ENCODE data around the gene AGTRAP. TPM values are rescaled to one million over a fixed set of nuclear protein-coding genes. Genes with fewer than 3 reads are reported as not detected.

Gene AGTRAP
- total and polyA plus RNA-seq, 9 of the 15 experiments (the other 6 are each of a cell fraction or from before 2014, with no cell fraction given), result 26.8 to 105 (median 57.5) TPM

- TF ChIP-seq ARID3A (IDR thresholded peaks at IDR 0.05; ENCODE audit: borderline replicate concordance, low read depth, low read length), result no peak
- TF ChIP-seq CTBP1 (IDR thresholded peaks at IDR 0.05; ENCODE audit: borderline replicate concordance), result peak; percentile 97
- TF ChIP-seq ZBTB40 (IDR thresholded peaks at IDR 0.05), result peak; percentile 69
- no peak for TF ChIP-seq ZBTB40 (CRISPR knock-in tag; IDR thresholded peaks at IDR 0.05)
- TF ChIP-seq VEZF1 (CRISPR knock-in tag; IDR thresholded peaks at IDR 0.05), result peak; percentile 91
- TF ChIP-seq NR0B1 (IDR thresholded peaks at IDR 0.05; ENCODE audit: partially characterized antibody), result no peak
- TF ChIP-seq NFYB (IDR thresholded peaks at IDR 0.05; ENCODE audit: extremely low read depth, insufficient read length), result no peak
- no peak for TF ChIP-seq MBD1 (CRISPR knock-in tag; IDR thresholded peaks at IDR 0.05)
- TF ChIP-seq SRSF3 (IDR thresholded peaks at IDR 0.05; ENCODE audit: insufficient read depth, low read length), result no peak
- no peak for TF ChIP-seq PHB2 (IDR thresholded peaks at IDR 0.05; ENCODE audit: low read depth)
These were observed 4.6 kb downstream of the AGTRAP start (continued) for GRCh38 chr1:11740258-11741192.
